Vagina (tissue), 2 donors: Measurements from ENCODE around the gene SMPD3. TPM values are rescaled to one million over a fixed set of nuclear protein-coding genes. Genes with fewer than 3 reads are reported as not detected.

Experiments used
- DNase-seq, 2 donors: peaks; one replicate each; pipeline ENCODE4 v3.0.0-alpha.2; 2017; ENCODE audit errors: extremely low spot score in 2 of 2
- H3K27ac ChIP-seq: fragments of 200-600 bp; sonication (generic); one replicate; pipeline ENCODE4 v1.5.1; 2019
- H3K27me3 ChIP-seq: fragments of 200-600 bp; sonication (generic); one replicate; pipeline ENCODE4 v1.5.1; 2019
- H3K36me3 ChIP-seq, 2 donors: fragments of 200-600 bp; sonication (generic); one replicate each; pipeline ENCODE4 v1.5.1; 2017 to 2019
- H3K4me1 ChIP-seq: fragments of 200-600 bp; sonication (generic); one replicate; pipeline ENCODE4 v1.5.1; 2019
- H3K4me3 ChIP-seq, 2 donors: fragments of 200-600 bp; sonication (generic); 1 replicate in 1 of 2; 2 replicates in 1 of 2; pipeline ENCODE4 v1.5.1; 2016 to 2019
- H3K9me3 ChIP-seq: fragments of 200-600 bp; sonication (generic); one replicate; pipeline ENCODE4 v1.5.1; 2019
- POLR2A ChIP-seq, 2 donors: fragments of 450-650 bp; IDR thresholded peaks; one replicate each; pipeline ENCODE4 v1.6.1; 2017; ENCODE audit warnings: antibody characterized with exemption in 2 of 2, mild to moderate bottlenecking in 2 of 2, moderate library complexity in 2 of 2
- POLR2AphosphoS5 ChIP-seq, 2 donors: sonication (generic); formaldehyde crosslinking; IDR thresholded peaks; one replicate each; pipeline ENCODE4 v1.9.0; 2017; ENCODE audit warnings: antibody characterized with exemption in 2 of 2, mild to moderate bottlenecking in 2 of 2, low read depth in 1 of 2; ENCODE audit not compliant: insufficient read depth in 1 of 2
- intact Hi-C: fragments of 100-400 bp; cut with DNase I; formaldehyde crosslinking; loops from one replicate; pipeline ENCODE4 v1.15.1; 2023
- total RNA-seq: library from RNA; depleted of rRNA; stranded (reverse); fragments of >200 nt; gene quantifications from one replicate; pipeline ENCODE4 v1.2.3, GENCODE V29; 2016
- TF ChIP-seq, protein P1 (sequence below), 3 experiments: fragments of 450-650 bp in 2 of 3; fragments of 200-600 bp in 1 of 3; sonication (generic) in 1 of 3; IDR thresholded peaks; one replicate each; pipeline ENCODE4 v1.5.1; 2017 to 2019; ENCODE audit warnings: antibody characterized with exemption in 3 of 3, mild to moderate bottlenecking in 2 of 3, moderate library complexity in 2 of 3

SMPD3 gene
- total RNA-seq, 1 donor from 2014 or later: 3.4 TPM

GRCh38 chr16:68387301-68387700, 61.0 kb downstream of the SMPD3 start:
- H3K27ac ChIP-seq: no peak overlapping the region
- H3K4me1 ChIP-seq: no peaks in the 10 kb centered on the region
- TF ChIP-seq, protein P1, sequence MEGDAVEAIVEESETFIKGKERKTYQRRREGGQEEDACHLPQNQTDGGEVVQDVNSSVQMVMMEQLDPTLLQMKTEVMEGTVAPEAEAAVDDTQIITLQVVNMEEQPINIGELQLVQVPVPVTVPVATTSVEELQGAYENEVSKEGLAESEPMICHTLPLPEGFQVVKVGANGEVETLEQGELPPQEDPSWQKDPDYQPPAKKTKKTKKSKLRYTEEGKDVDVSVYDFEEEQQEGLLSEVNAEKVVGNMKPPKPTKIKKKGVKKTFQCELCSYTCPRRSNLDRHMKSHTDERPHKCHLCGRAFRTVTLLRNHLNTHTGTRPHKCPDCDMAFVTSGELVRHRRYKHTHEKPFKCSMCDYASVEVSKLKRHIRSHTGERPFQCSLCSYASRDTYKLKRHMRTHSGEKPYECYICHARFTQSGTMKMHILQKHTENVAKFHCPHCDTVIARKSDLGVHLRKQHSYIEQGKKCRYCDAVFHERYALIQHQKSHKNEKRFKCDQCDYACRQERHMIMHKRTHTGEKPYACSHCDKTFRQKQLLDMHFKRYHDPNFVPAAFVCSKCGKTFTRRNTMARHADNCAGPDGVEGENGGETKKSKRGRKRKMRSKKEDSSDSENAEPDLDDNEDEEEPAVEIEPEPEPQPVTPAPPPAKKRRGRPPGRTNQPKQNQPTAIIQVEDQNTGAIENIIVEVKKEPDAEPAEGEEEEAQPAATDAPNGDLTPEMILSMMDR (IDR thresholded peaks at IDR 0.05): no peak
- TF ChIP-seq POLR2A (IDR thresholded peaks at IDR 0.05) (no peak), POLR2AphosphoS5 (IDR thresholded peaks at IDR 0.05; ENCODE audit: insufficient read depth in 1 of 2, low read depth in 1 of 2) (no peak)
- no peaks in the 10 kb centered on the region for H3K9me3 ChIP-seq
- intact Hi-C loops: no loop called here
- no peaks in the 10 kb centered on the region for H3K36me3 ChIP-seq
- no peaks in the 10 kb centered on the region for H3K27me3 ChIP-seq
- H3K4me3 ChIP-seq: no peak overlapping the region
- DNase-seq: no peak

DNA sequence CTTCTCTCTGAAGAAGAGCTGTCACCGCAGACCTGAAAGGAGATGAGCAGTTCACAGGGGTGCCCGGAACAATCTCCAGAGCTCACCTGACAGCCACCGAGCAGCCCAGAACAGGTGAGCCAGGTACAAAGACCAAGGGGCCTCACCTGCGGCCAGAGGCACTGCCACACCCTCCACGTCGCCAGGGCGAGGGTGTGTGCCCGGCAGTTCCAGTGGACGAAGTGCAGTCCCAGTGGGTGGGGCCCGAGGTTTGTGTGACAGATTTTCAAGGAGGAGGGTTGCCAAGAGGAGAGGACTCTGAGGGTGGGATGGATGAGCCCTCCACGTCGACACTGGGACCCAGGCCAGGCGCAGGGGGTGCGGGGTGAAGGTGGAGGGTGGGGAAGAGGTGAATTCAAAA, 61.7 kb downstream of the SMPD3 start:
- no peak overlapping the region for H3K4me3 ChIP-seq
- no peaks in the 10 kb centered on the region for H3K9me3 ChIP-seq
- intact Hi-C loops: no loop called here
- no peak overlapping the region for H3K27ac ChIP-seq
- no peaks in the 10 kb centered on the region for H3K27me3 ChIP-seq
- no peaks in the 10 kb centered on the region for H3K36me3 ChIP-seq
- no peak for TF ChIP-seq POLR2A (IDR thresholded peaks at IDR 0.05)
- TF ChIP-seq POLR2AphosphoS5 (IDR thresholded peaks at IDR 0.05; ENCODE audit: insufficient read depth in 1 of 2, low read depth in 1 of 2): no peak
- TF ChIP-seq, protein P1 (IDR thresholded peaks at IDR 0.05): no peak
- H3K4me1 ChIP-seq: no peaks in the 10 kb centered on the region
- no peak for DNase-seq

- H3K36me3 ChIP-seq: no peaks in the 10 kb centered on the region
- H3K27me3 ChIP-seq: no peaks in the 10 kb centered on the region
- TF ChIP-seq POLR2A (IDR thresholded peaks at IDR 0.05) (no peak), POLR2AphosphoS5 (IDR thresholded peaks at IDR 0.05; ENCODE audit: insufficient read depth in 1 of 2, low read depth in 1 of 2) (no peak)
- TF ChIP-seq, protein P1 (IDR thresholded peaks at IDR 0.05): no peak
- intact Hi-C loops: no loop called here
- no peak for DNase-seq
- no peaks in the 10 kb centered on the region for H3K4me1 ChIP-seq
- H3K27ac ChIP-seq: no peak overlapping the region
- no peaks in the 10 kb centered on the region for H3K9me3 ChIP-seq
- no peak overlapping the region for H3K4me3 ChIP-seq
These were observed 62.9 kb downstream of the SMPD3 start for GRCh38 chr16:68385371-68385770.

GRCh38 chr16:68384288-68385161, 63.8 kb downstream of the SMPD3 start:
- no peak for DNase-seq
- no peaks in the 10 kb centered on the region for H3K4me1 ChIP-seq
- no peak overlapping the region for H3K27ac ChIP-seq
- no peaks in the 10 kb centered on the region for H3K9me3 ChIP-seq
- H3K27me3 ChIP-seq: no peaks in the 10 kb centered on the region
- TF ChIP-seq POLR2AphosphoS5 (IDR thresholded peaks at IDR 0.05; ENCODE audit: insufficient read depth in 1 of 2, low read depth in 1 of 2) (no peak), POLR2A (IDR thresholded peaks at IDR 0.05) (no peak)
- TF ChIP-seq, protein P1 (IDR thresholded peaks at IDR 0.05): no peak
- H3K36me3 ChIP-seq: no peaks in the 10 kb centered on the region
- H3K4me3 ChIP-seq: no peak overlapping the region
- intact Hi-C loops: no loop called here

- Histone ChIP-seq H3K27me3 (no peaks in the 10 kb centered on the region), H3K4me3 (no peak overlapping the region), H3K36me3 (no peaks in the 10 kb centered on the region), H3K4me1 (no peaks in the 10 kb centered on the region), H3K9me3 (no peaks in the 10 kb centered on the region), H3K27ac (no peak overlapping the region)
- intact Hi-C loops: no loop called here
- no peak for DNase-seq
- TF ChIP-seq POLR2A (IDR thresholded peaks at IDR 0.05) (no peak), POLR2AphosphoS5 (IDR thresholded peaks at IDR 0.05; ENCODE audit: insufficient read depth in 1 of 2, low read depth in 1 of 2) (no peak)
- TF ChIP-seq, protein P1 (IDR thresholded peaks at IDR 0.05): no peak
These were observed 64.5 kb downstream of the SMPD3 start for GRCh38 chr16:68383858-68384257.
